Activated CD4-positive, alpha-beta T cell treated with anti-CD3 and anti-CD28 coated beads for 1 hour (primary cell): Measurements from ENCODE around the gene CNTN5.

ENCODE experiments used
- DNase-seq: peaks from one replicate; pipeline ENCODE4 v3.0.0-alpha.2; 2020

The CNTN5 gene

GRCh38 chr11:99534812-99535211 lies 514.1 kb downstream of the CNTN5 start:
- no peak for DNase-seq

DNA sequence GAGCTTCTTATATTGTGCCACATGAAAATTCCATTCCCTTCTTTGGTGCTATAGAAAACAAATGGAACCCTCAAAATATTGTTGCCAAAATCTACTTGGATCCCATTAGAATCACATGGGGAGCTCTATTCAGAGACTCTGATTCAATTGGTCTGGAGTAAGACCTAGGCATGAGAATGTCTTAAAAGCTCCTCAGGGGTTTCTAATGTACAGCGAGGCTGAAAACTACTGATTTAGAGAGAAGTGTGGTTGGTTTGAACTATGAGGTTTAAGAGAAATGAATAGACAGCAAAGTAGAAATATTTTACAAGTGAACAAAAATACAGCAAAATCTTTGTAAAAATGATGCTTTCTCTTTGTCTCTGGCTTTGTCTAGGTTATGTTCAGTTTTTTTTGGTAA lies 514.7 kb downstream of the CNTN5 start:
- no peak for DNase-seq

DNA sequence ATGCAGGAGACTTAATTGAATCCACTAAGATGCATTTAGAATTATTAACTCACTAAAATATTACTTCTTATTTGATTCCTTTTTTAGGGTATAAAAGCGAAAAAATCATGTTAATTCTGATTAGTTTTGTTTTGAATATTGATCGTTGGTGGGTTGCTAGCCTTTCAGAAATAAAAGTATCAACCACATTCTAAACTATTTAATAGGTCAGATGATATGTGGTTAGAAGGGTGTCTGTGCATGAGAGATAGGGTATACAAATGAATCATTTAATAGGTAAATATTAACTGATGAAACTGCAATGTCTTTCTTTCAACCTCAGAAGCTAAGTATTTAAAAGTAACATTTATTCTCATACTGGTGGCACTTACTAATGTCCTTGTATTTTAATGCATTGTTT lies 515.1 kb downstream of the CNTN5 start:
- no peak for DNase-seq

GRCh38 chr11:99537681-99538080 lies 516.9 kb downstream of the CNTN5 start:
- no peak for DNase-seq

DNA sequence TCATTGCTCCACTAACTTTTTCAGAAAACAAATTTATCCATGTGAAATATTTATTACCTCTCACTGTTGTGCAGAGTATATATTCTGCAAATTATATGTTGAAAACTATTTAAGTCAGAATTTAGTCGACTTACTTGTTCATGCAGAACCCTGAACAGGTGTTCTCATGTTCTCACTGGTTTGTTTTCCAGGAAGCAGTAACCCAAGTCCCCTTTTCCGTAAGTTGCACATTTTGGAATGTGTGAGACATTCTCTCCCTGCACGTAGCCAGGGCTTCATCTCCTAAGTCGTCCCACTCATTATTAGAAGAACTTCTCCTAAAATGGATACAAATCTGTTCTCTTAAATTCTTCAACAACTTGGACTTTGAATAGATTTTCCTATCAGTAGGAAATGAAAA lies 524.9 kb downstream of the CNTN5 start:
- DNase-seq, result no peak

DNA sequence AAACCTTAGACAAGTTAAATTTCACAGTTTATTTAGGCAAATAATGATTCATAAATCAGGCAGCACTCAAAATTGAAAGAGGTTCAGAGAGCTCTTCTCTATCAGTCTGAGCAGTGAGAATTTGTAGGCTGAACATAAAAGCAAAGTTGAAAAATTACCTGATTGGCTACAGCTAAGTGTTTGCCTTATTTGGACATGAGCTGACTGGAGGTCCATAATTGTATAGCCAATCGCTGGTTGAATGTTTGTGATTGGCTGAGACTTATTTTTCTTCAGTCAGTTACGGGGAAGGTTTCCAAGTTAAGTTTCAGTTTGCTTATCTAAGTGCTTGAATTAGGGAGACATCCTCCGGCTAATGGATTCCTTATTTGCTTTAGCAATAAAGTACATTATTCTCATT lies 527.5 kb downstream of the CNTN5 start:
- no peak for DNase-seq

GRCh38 chr11:99554232-99554903 lies 533.6 kb downstream of the CNTN5 start:
- no peak for DNase-seq

- DNase-seq, result no peak
Measured at GRCh38 chr11:99555486-99555885, 534.7 kb downstream of the CNTN5 start.

DNA sequence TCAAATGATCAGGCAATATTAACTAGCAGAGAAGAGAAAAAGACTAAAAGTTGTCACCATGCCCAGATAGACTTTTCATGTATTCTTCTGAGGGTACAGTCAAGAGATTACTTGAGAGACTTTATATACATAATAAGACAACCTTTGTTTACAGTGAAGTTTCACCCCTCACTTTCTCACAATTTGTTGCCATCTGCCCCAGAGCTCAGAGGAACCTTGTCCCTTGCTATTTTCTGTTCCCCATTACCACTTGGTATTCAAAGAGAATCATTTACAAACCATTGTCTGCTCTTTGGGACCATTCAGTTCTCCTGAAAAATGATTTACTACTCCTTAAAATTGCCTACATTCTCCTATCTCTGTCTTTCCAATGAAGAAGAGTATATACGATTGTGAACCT lies 544.6 kb downstream of the CNTN5 start:
- DNase-seq, result no peak

- no peak for DNase-seq
Measured at GRCh38 chr11:99567334-99567956, 546.7 kb downstream of the CNTN5 start.

GRCh38 chr11:99568808-99569207 lies 548.1 kb downstream of the CNTN5 start:
- no peak for DNase-seq

DNA sequence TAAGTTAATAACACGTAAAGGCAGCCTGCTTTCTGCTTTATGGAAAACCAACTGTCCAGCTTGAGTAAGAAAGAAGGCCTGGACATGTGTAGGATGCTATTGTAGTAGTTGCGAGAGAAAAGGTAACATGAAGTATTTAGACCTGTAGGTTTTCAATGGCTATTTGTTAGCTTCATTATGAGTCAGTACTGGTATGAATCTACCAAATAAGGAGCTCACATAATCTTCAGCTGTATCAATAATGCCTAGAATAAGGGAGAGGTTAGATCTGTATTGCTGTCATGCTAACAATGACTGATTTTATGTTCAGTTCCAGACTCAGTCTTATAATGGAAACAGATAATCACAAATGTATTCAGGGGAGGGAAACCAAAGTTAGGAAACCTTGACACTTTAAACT lies 550.3 kb downstream of the CNTN5 start:
- no peak for DNase-seq

DNA sequence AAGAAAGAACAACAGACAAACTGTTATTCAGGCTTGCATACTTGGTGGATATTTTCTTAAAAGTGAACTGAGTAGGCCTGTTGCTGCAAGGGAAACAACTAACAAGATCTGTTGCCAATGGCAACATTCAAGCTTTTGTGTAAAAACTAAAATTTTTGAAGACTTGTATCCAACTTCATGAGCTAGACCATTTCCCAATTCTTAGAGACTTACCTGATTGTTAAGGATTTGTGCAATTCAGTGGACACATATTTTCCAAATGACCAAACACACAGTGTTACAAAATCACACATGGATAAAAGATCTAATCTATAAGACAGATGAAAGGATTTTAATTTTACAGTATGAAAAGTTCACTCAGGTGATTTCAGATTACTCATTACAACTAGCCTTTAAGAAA lies 564.1 kb downstream of the CNTN5 start:
- DNase-seq, result no peak

DNA sequence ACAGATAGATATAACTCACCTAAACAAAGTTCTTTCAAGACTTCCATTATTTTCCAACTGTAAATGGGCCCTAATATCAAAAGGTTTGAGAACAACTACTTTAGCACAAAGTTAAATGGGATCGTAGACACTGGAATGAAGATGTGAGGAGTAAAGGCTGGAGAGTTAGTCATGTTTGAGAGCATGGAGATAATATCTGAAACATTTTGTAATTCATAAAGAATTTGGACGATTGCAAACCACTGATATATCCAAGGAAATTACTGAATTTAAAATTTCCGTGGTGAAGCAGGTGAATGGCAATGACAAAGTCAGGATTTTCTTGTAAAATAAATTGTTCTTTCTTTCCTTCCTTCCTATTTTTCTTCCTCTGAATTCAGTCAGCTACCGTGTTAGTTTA lies 564.9 kb downstream of the CNTN5 start:
- no peak for DNase-seq

DNA sequence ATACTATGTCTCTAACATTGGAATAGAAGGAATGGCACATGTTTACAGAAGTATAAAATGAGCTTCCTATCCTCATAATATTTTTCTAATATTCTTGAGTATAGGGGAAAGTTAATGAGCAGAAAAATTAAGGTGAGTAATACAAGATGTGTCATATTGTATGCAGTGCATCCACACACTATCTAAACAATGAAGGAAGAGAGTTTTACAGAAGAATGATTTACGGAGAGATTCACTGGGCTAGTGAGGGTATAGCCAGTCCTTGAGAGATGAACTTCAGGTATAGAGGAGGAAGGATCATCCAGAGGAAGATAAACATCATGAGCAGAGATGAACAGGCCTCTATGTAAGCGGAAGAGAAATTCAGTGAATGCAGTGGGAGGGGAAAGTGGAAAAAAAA lies 569.0 kb downstream of the CNTN5 start:
- DNase-seq, result no peak

DNA sequence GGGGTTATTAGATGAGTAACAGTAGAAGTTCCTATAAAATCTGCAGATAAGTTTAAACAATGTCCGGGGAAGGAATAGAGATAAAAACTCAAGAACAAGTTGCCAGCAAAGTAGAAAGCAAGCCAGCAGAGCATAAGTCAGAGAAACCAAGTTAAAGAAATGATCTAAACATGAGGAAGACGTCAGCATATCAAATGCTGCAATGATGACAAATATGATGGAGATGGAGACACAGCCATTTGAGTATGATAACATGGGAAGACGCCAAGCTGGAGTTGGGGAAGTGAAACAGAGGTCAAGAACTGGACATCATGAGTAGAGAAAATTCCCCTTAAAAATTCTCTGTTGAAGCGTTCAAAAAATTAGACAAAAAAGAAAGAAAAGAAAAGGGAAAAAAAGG lies 571.5 kb downstream of the CNTN5 start:
- DNase-seq, result no peak

- DNase-seq, result no peak
Measured at GRCh38 chr11:99593197-99593596, 572.4 kb downstream of the CNTN5 start.

DNA sequence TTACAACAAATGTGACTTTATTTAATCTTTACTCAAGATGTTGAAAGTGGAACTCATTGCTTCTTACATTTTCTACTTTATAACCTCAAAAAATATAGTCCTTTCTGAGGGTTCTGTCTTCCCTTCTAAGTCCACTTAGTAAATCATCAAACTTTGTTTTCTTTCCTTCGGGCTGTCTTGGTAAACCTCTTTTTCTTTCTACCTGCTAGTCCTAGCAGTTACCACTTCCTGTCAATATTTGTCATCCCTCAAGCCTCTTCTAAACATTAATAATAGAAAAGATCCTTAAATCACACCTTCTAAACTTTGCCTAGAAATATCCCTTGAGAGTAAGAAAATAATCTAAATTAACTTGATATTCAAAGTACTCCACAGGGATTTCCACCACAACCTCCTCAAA lies 580.4 kb downstream of the CNTN5 start:
- no peak for DNase-seq

DNA sequence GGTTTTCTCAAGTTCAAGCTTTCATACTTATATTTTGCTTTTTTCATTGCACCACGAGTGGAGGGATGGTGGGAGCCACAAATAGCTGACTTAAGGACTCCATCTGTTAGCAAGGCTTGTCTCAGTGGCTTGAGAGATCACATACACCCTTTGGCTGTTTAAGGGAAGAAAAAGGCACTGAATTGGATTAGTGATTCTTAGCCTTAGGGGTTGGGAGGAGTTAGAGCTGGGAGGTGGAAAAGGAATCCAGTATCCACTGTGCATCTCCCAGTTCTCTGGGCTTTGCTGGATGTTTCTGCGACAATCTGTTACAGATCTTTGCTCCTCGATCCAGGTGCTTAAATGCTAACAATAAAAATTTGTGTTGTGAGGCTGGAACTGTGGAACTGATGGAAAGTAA lies 593.6 kb downstream of the CNTN5 start:
- DNase-seq, result no peak

- DNase-seq, result no peak
Measured at GRCh38 chr11:99630629-99631028, 609.9 kb downstream of the CNTN5 start.

DNA sequence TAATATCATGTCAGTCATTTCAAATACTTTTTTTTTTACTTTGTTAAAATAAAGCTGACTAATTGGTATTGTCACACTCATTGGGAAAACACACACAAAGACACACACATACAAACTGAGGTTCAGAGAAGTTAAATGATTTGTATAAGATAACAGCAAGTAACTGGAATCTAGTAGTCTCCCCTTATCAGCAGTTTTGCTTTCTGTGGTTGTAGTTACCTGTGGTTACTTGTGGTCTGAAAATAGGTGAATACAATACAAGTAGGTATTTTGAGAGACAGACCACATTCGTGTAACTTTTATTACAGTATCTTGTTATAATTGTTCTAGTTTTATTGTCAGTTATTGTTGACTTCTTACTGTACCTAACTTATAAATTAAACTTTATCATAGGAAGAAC lies 610.9 kb downstream of the CNTN5 start:
- no peak for DNase-seq

GRCh38 chr11:99632969-99633368 lies 612.2 kb downstream of the CNTN5 start:
- no peak for DNase-seq

GRCh38 chr11:99634581-99634980 lies 613.8 kb downstream of the CNTN5 start:
- DNase-seq, result no peak

DNA sequence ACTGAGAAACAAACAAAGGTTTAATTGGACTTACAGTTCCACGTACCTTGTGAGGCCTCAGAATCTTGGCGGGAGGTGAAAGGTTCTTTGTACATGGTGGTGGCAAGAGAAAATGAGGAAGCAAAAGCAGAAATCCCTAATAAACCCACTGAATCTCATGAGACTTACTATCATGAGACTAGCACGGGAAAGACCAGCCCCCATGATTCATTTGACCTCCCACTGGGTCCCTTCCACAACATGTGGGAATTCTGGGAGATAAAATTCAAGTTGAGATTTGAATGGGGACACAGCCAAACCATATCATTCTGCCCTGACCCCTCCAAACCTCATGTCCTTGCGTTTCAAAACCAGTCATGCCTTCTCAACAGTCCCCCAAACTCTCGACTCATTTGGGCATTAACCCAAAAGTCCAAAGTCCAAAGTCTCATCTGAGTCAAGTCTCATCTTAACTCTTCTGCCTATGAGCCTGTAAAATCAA lies 617.4 kb downstream of the CNTN5 start:
- no peak for DNase-seq

- no peak for DNase-seq
Measured at GRCh38 chr11:99640671-99641070, 619.9 kb downstream of the CNTN5 start.
